AG04450 (cell line): ENCODE measurements around the gene RFX3. TPM values are rescaled to one million over a fixed set of nuclear protein-coding genes. Genes with fewer than 3 reads are reported as not detected.
A peak's percentile ranks its signal among the peaks of the same experiment; 100 is the strongest.

ENCODE experiments used
- CTCF ChIA-PET: fragments of 300-600, 350-600 bp; formaldehyde crosslinking; extraction: SDS; loops from one replicate; lab custom pipeline; 2022; ENCODE audit warnings: antibody characterized with exemption, inconsistent platforms; lab: Charles Lee
- POLR2A ChIA-PET: fragments of 350-600 bp; formaldehyde crosslinking; extraction: SDS; loops from one replicate; lab custom pipeline; 2021; ENCODE audit warnings: antibody characterized with exemption, inconsistent platforms; lab: Yijun Ruan, JAX
- DNase-seq: peaks from one replicate; pipeline ENCODE4 v3.0.0-alpha.2; 2011; ENCODE audit warnings: low read depth, low spot score
- H3K27ac ChIP-seq: one replicate; pipeline ENCODE4 v1.5.1; 2012; ENCODE audit warnings: low read depth, low read length, control low read depth
- H3K27me3 ChIP-seq: one replicate; pipeline ENCODE4 v1.6.0; 2012; ENCODE audit warnings: low read length; ENCODE audit not compliant: control insufficient read depth, insufficient read depth
- H3K4me3 ChIP-seq: 2 replicates; pipeline ENCODE4 v1.5.1; 2011; ENCODE audit warnings: mild to moderate bottlenecking, low read depth, low read length, control low read depth
- H3K9me3 ChIP-seq: 2 replicates; pipeline ENCODE4 v1.5.1; 2012; ENCODE audit warnings: low read length; ENCODE audit not compliant: control insufficient read depth, insufficient read depth
- polyA plus RNA-seq: library from polyadenylated mRNA; depleted of rRNA; stranded (reverse); fragments of >200 nt; gene quantifications from 2 replicates; pipeline ENCODE4 v1.2.3, GENCODE V29; 2011
- TF ChIP-seq, protein P1 (sequence below): IDR thresholded peaks from 2 replicates; pipeline ENCODE4 v1.5.1; 2011; ENCODE audit warnings: low read depth, low read length, control low read depth, inconsistent platforms

Gene RFX3
- polyA plus RNA-seq, 1 experiment: 3.7 TPM

DNA sequence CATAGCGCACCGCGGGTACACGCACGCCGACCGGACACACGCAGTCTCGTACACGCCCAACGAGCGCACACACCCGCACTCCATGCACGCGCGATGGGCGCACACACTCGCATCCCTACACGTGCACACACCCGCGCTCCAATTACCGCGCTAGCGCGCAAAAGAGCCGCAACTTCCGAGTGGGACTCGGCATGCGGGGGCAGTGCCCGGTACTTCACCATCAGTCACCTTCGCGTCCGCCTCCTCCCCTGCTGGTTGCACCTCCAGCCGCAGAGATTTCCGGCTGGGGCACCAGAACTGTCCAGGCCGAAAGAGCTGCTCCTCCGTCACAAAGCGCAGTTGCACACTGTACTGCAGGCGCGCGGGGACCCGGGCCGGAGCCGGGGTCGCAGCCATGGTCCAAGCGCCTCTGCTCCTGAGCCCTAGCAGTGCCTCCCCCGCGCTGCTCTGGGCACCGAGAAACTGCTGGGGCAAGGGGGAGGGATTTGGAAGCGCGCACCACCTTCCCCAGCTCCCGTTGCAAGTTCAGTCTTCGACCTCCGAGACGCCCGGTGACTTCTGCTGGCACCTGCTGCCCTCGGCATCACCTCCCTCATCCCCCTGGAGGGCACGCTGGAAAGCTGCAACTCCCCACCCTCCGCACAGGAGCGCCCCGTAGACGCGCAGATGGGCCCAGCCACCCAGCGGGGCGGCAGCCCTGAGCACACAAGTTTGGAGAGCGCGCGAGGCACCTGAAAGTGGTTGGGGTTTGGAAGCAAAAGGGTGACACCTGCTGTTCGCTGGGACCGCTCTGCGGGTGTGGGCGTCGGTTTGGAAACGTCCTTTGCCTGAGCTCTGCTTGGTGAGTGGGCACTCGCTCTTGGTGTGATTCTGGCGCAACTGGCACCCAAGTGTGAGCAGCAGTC, 344.5 kb downstream of the RFX3 start:
- peak overlapping the region; percentile 38 for H3K4me3 ChIP-seq
- H3K27me3 ChIP-seq: peaks cover 29% of the 10 kb centered on the region
- TF ChIP-seq, protein P1, sequence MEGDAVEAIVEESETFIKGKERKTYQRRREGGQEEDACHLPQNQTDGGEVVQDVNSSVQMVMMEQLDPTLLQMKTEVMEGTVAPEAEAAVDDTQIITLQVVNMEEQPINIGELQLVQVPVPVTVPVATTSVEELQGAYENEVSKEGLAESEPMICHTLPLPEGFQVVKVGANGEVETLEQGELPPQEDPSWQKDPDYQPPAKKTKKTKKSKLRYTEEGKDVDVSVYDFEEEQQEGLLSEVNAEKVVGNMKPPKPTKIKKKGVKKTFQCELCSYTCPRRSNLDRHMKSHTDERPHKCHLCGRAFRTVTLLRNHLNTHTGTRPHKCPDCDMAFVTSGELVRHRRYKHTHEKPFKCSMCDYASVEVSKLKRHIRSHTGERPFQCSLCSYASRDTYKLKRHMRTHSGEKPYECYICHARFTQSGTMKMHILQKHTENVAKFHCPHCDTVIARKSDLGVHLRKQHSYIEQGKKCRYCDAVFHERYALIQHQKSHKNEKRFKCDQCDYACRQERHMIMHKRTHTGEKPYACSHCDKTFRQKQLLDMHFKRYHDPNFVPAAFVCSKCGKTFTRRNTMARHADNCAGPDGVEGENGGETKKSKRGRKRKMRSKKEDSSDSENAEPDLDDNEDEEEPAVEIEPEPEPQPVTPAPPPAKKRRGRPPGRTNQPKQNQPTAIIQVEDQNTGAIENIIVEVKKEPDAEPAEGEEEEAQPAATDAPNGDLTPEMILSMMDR: no peak
- CTCF ChIA-PET: no interaction called here
- POLR2A ChIA-PET: no interaction called here
- no peaks in the 10 kb centered on the region; the same call in 1 of the 2 replicates for H3K9me3 ChIP-seq
- DNase-seq: no peak
- H3K27ac ChIP-seq: no peak overlapping the region

DNA sequence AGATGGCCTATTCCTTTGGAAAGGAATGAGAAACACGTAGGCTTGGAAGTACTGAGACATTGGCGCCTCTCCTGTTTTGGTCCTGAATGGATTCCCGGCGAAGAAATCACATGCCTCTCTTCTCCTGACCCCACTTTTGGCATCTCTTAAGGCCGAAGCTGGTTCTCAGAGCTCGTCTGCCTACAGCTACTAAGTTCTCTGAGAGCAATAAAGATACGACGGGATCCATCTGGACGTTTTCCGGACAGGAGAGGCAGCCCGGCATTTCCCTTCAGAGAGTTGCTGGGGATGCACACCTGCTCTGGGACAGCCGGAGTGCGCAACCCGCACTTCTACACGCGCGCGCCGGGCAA, 345.1 kb downstream of the RFX3 start:
- H3K27me3 ChIP-seq: peaks cover 29% of the 10 kb centered on the region
- CTCF ChIA-PET: interaction anchor here (1.1 kb wide), 1 partner anchor 261 kb away, joined by 4 read pairs; no protein-coding TSS in a partner anchor
- H3K4me3 ChIP-seq: peak overlapping the region; percentile 38
- H3K27ac ChIP-seq: no peak overlapping the region
- POLR2A ChIA-PET: no interaction called here
- no peak for DNase-seq
- H3K9me3 ChIP-seq: no peaks in the 10 kb centered on the region; the same call in 1 of the 2 replicates
- TF ChIP-seq, protein P1: no peak

DNA sequence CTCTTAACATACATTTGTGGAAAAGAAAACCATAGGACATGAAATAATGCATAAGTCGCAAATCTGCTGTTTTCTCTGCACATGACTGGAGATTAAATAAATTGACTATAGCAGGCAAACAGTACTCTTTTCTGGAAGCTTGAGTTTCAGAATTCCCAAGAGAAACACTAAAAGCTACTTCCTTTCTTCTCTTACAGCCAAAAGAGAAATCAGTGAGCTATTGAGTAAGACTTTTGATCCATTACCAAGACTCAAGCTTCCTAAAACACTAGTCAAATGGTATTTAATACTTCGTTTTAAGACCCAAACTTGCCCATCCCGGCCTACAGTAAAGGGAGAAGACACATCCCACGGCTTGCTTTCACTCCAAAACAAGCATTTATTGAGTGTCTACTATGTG, 346.1 kb downstream of the RFX3 start:
- no peak overlapping the region for H3K4me3 ChIP-seq
- TF ChIP-seq, protein P1: no peak
- ChIA-PET POLR2A (no interaction called here), CTCF (interaction anchor here (1.1 kb wide), 1 partner anchor 262 kb away, joined by 4 read pairs; no protein-coding TSS in a partner anchor)
- H3K27ac ChIP-seq: no peak overlapping the region
- DNase-seq: no peak
- peaks cover 29% of the 10 kb centered on the region for H3K27me3 ChIP-seq
- no peaks in the 10 kb centered on the region; the same call in 1 of the 2 replicates for H3K9me3 ChIP-seq

DNA sequence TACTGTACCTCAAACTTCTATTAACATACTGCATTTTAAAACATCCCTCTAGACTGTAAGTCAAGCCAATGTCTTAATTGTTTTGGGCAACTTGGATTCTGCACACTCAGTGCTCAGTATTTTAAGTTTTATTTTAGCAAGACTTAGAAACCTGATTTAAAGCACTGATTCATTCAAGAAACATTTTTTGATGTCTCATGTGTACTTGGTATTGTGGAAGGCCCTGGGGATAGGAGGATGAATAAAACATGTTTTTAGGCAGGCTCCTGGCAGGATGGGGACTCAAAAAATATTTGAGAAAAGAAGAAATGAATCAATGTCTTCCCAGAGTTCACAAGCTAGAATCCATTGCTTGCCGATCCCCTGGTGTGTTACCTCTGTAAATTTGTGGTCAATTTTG, 347.9 kb downstream of the RFX3 start:
- H3K27me3 ChIP-seq: peaks cover 31% of the 10 kb centered on the region
- no peak overlapping the region for H3K27ac ChIP-seq
- H3K4me3 ChIP-seq: no peak overlapping the region
- ChIA-PET CTCF (no interaction called here), POLR2A (no interaction called here)
- H3K9me3 ChIP-seq: no peaks in the 10 kb centered on the region; the same call in 1 of the 2 replicates
- TF ChIP-seq, protein P1: no peak
- DNase-seq: no peak

DNA sequence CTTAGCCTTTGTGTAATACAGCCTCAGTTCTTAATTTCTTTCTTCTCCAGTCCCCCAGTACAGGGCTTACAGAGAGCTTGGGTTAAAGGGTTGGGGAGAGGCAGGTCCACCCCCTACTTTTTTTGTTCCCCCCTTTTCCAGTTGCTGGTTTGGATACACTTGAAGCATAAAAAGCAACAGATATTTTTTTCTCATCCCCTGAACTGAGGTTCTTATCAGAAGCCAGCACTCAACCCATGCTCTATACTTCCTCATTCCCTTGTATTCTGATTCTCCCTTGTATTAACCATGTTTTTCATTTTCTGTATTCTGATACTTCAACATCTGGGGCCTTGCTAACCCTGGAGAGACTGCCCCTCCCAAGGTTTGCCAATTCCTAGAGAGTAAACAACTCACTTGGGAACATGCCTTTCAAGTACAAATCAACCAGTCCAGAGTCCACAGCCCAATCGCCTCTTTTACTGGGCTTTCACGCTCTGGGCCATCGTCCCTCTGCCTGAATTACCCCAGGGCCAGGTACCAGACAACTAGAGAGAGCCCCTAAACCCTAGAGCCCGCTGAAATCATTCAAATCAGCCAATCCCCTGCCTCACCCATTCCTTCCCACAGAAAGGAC, 348.5 kb downstream of the RFX3 start:
- POLR2A ChIA-PET: no interaction called here
- Histone ChIP-seq H3K27me3 (peaks cover 30% of the 10 kb centered on the region), H3K9me3 (no peaks in the 10 kb centered on the region; the same call in 1 of the 2 replicates), H3K27ac (no peak overlapping the region), H3K4me3 (no peak overlapping the region)
- CTCF ChIA-PET: no interaction called here
- no peak for DNase-seq
- TF ChIP-seq, protein P1: no peak
